MCF 10A (cell line): ENCODE data around the gene DHPS. TPM values are rescaled to one million over a fixed set of nuclear protein-coding genes. Genes with fewer than 3 reads are reported as not detected.

Source experiments
- BruUV-seq: library from RNA; stranded (reverse); fragments of 400-500 nt; replicated peaks from 2 replicates; lab custom pipeline; 2021; lab: Mats Ljungman, UMichigan
- CTCF ChIA-PET: fragments of 300-600 bp; sonication (Branson Sonifier 250); formaldehyde crosslinking; extraction: SDS; loops from one replicate; lab custom pipeline; 2021; ENCODE audit warnings: antibody characterized with exemption, inconsistent platforms; lab: Yijun Ruan, JAX
- POLR2A ChIA-PET: fragments of 300-600, 350-650 bp; sonication (Branson Sonifier 250); formaldehyde crosslinking; extraction: SDS; loops from one replicate; lab custom pipeline; 2020; ENCODE audit warnings: antibody characterized with exemption, inconsistent platforms; lab: Yijun Ruan, JAX
- DNase-seq: peaks from one replicate; pipeline ENCODE4 v3.0.0-alpha.2; 2018; ENCODE audit not compliant: unreplicated experiment
- H3K27ac Mint-ChIP-seq: one replicate; pipeline ENCODE4 v1.8.0; 2022; ENCODE audit warnings: mild to moderate bottlenecking, low read depth, mixed read lengths; ENCODE audit not compliant: unreplicated experiment
- H3K27me3 Mint-ChIP-seq: one replicate; pipeline ENCODE4 v1.8.0; 2022; ENCODE audit warnings: mixed read lengths; ENCODE audit not compliant: insufficient read depth, unreplicated experiment
- H3K36me3 Mint-ChIP-seq: one replicate; pipeline ENCODE4 v1.8.0; 2022; ENCODE audit warnings: mild to moderate bottlenecking, moderate library complexity, mixed read lengths; ENCODE audit not compliant: insufficient read depth, unreplicated experiment
- H3K4me1 Mint-ChIP-seq: one replicate; pipeline ENCODE4 v1.8.0; 2022; ENCODE audit warnings: mixed read lengths; ENCODE audit not compliant: insufficient read depth, unreplicated experiment
- H3K4me3 Mint-ChIP-seq: one replicate; pipeline ENCODE4 v1.8.0; 2022; ENCODE audit warnings: mild to moderate bottlenecking, moderate library complexity, mixed read lengths; ENCODE audit not compliant: unreplicated experiment
- H3K9me3 Mint-ChIP-seq: one replicate; pipeline ENCODE4 v1.8.0; 2022; ENCODE audit warnings: mixed read lengths; ENCODE audit not compliant: unreplicated experiment
- CTCF ChIP-seq: fragments of 200-600 bp; IDR thresholded peaks from one replicate; pipeline ENCODE4 v1.8.0; 2022; ENCODE audit warnings: antibody characterized with exemption, mild to moderate bottlenecking; ENCODE audit not compliant: unreplicated experiment
- intact Hi-C: fragments of 100-400 bp; cut with micrococcal nuclease; formaldehyde crosslinking; loops from 2 replicates; pipeline ENCODE4 v1.14.1; 2022
- total RNA-seq: library from RNA; stranded (reverse); gene quantifications from 2 replicates; pipeline ENCODE4 v1.2.3, GENCODE V29; 2022

The DHPS gene
- total RNA-seq, 1 experiment from 2014 or later: 74.2 TPM

- no peak overlapping the region for H3K4me3 Mint-ChIP-seq
- ChIA-PET POLR2A (interaction anchor here (1.0 to 2.4 kb wide), 3 partner anchors 16 to 181 kb away, joined by 3 to 23 read pairs (median 17); partner anchors contain the start of genes DHPS, ZNF490, ZNF709 and ZNF791), CTCF (interaction anchor here (0.7 kb wide), 1 partner anchor 742 kb away, joined by 3 read pairs; no protein-coding TSS in a partner anchor)
- H3K36me3 Mint-ChIP-seq: peaks cover 56% of the 10 kb centered on the region
- DNase-seq: no peak
- no peak for TF ChIP-seq CTCF
- BruUV-seq: no TSS peak
- H3K4me1 Mint-ChIP-seq: peaks cover 7% of the 10 kb centered on the region
- H3K27me3 Mint-ChIP-seq: no peaks in the 10 kb centered on the region
- H3K9me3 Mint-ChIP-seq: no peaks in the 10 kb centered on the region
- intact Hi-C loops: loop anchor here (10.0 kb wide), 1 partner anchor 500 kb away; the partner anchor contains the start of gene ZNF136
- no peak overlapping the region for H3K27ac Mint-ChIP-seq
These were observed 16.5 kb downstream of the DHPS start for GRCh38 chr19:12665281-12665573.

- no TSS peak for BruUV-seq
- Mint-ChIP-seq H3K9me3 (no peaks in the 10 kb centered on the region), H3K4me3 (no peak overlapping the region), H3K27me3 (no peaks in the 10 kb centered on the region), H3K4me1 (peaks cover 7% of the 10 kb centered on the region), H3K36me3 (peaks cover 57% of the 10 kb centered on the region), H3K27ac (no peak overlapping the region)
- intact Hi-C loops: loop anchor here (10.0 kb wide), 1 partner anchor 500 kb away; the partner anchor contains the start of gene ZNF136
- ChIA-PET CTCF (interaction anchor here (0.7 kb wide), 1 partner anchor 741 kb away, joined by 3 read pairs; no protein-coding TSS in a partner anchor), POLR2A (interaction anchor here (2.4 kb wide), 1 partner anchor 17 kb away, joined by 17 read pairs; the partner anchor contains the start of gene DHPS)
- TF ChIP-seq CTCF: no peak
- DNase-seq: no peak
These were observed 17.0 kb downstream of the DHPS start for GRCh38 chr19:12664406-12665280.

- intact Hi-C loops: loop anchor here (10.0 kb wide), 1 partner anchor 496 kb away; the partner anchor contains the start of gene ZNF136
- peaks cover 49% of the 10 kb centered on the region for H3K36me3 Mint-ChIP-seq
- no peaks in the 10 kb centered on the region for H3K27me3 Mint-ChIP-seq
- H3K4me3 Mint-ChIP-seq: no peak overlapping the region
- no peak for DNase-seq
- ChIA-PET POLR2A (no interaction called here), CTCF (interaction anchor here (0.6 kb wide), 1 partner anchor 10 kb away, joined by 4 read pairs; no protein-coding TSS in a partner anchor)
- TF ChIP-seq CTCF: no peak
- no peaks in the 10 kb centered on the region for H3K9me3 Mint-ChIP-seq
- H3K27ac Mint-ChIP-seq: no peak overlapping the region
- H3K4me1 Mint-ChIP-seq: peaks cover 5% of the 10 kb centered on the region
- BruUV-seq: no TSS peak
These were observed 20.7 kb downstream of the DHPS start for GRCh38 chr19:12660980-12661379.

GRCh38 chr19:12657966-12658365, 23.7 kb downstream of the DHPS start:
- Mint-ChIP-seq H3K27me3 (no peaks in the 10 kb centered on the region), H3K27ac (no peak overlapping the region), H3K4me1 (no peaks in the 10 kb centered on the region), H3K4me3 (no peak overlapping the region), H3K9me3 (no peaks in the 10 kb centered on the region), H3K36me3 (peaks cover 40% of the 10 kb centered on the region)
- intact Hi-C loops: no loop called here
- ChIA-PET POLR2A (no interaction called here), CTCF (interaction anchor here (0.6 to 0.9 kb wide), 2 partner anchors 9 to 14 kb away, joined by 3 read pairs; partner anchors contain the start of genes MAN2B1 and WDR83)
- no peak for TF ChIP-seq CTCF
- no peak for DNase-seq
- no TSS peak for BruUV-seq
